Liver (tissue), 3 donors: ENCODE results near the gene CHP2.

Source experiments
- HNF4A ChIP-seq, 2 donors: conservative IDR thresholded peaks; 2 replicates each; pipeline ENCODE4 v1.6.1; 2016; ENCODE audit warnings: antibody characterized with exemption in 2 of 2, mild to moderate bottlenecking in 2 of 2
- HNF4G ChIP-seq: IDR thresholded peaks from 2 replicates; pipeline ENCODE4 v1.6.1; 2016; ENCODE audit warnings: antibody characterized with exemption
- RAD21 ChIP-seq, 2 donors: IDR thresholded peaks; 2 replicates each; pipeline ENCODE4 v1.6.1; 2016; ENCODE audit warnings: antibody characterized with exemption in 2 of 2, mild to moderate bottlenecking in 2 of 2
- REST ChIP-seq: IDR thresholded peaks from 2 replicates; pipeline ENCODE4 v1.6.1; 2016; ENCODE audit warnings: antibody characterized with exemption, mild to moderate bottlenecking
- SP1 ChIP-seq: IDR thresholded peaks from 2 replicates; pipeline ENCODE4 v1.6.1; 2018; ENCODE audit warnings: antibody characterized with exemption, mild to moderate bottlenecking
- TF ChIP-seq, protein P1 (sequence below): fragments of 150-350 bp; IDR thresholded peaks from 2 replicates; pipeline ENCODE4 v1.5.1; 2017; ENCODE audit warnings: improper control_type of control experiment, low read depth, low read length; ENCODE audit not compliant: missing input control
- donor health status: healthy.
- donor health status: healthy.

DNA sequence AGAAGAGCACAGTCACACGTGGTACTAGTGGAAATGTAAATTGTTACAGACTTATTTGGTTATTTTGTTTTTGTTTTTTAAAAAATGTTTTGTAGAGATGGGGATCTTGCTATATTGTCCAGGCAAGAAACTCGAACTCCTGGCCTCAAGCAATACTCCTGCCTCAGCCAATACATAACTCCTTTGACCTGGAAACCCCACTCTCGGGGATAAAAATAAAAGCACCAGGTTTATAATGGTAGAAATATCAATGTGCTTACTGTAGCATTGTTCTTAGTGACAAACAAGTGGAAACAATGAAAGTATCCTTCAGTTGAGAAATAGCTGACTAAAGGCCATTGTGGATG, 30.1 kb upstream of the CHP2 start:
- TF ChIP-seq HNF4A (conservative IDR thresholded peaks at IDR 0.05) (no peak), SP1 (no peak), HNF4G (no peak), REST (no peak), RAD21 (IDR thresholded peaks at IDR 0.05) (no peak)
- TF ChIP-seq, protein P1, sequence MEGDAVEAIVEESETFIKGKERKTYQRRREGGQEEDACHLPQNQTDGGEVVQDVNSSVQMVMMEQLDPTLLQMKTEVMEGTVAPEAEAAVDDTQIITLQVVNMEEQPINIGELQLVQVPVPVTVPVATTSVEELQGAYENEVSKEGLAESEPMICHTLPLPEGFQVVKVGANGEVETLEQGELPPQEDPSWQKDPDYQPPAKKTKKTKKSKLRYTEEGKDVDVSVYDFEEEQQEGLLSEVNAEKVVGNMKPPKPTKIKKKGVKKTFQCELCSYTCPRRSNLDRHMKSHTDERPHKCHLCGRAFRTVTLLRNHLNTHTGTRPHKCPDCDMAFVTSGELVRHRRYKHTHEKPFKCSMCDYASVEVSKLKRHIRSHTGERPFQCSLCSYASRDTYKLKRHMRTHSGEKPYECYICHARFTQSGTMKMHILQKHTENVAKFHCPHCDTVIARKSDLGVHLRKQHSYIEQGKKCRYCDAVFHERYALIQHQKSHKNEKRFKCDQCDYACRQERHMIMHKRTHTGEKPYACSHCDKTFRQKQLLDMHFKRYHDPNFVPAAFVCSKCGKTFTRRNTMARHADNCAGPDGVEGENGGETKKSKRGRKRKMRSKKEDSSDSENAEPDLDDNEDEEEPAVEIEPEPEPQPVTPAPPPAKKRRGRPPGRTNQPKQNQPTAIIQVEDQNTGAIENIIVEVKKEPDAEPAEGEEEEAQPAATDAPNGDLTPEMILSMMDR: no peak
